HG02938 (cell line): ENCODE measurements around the gene MAP1B.

Experiments used
- ATAC-seq: cut with Tn5 transposase; IDR thresholded peaks from one replicate; pipeline ENCODE4 v1.9.1; 2021; ENCODE audit warnings: mild to moderate bottlenecking, moderate library complexity; ENCODE audit not compliant: unreplicated experiment

Gene MAP1B

DNA sequence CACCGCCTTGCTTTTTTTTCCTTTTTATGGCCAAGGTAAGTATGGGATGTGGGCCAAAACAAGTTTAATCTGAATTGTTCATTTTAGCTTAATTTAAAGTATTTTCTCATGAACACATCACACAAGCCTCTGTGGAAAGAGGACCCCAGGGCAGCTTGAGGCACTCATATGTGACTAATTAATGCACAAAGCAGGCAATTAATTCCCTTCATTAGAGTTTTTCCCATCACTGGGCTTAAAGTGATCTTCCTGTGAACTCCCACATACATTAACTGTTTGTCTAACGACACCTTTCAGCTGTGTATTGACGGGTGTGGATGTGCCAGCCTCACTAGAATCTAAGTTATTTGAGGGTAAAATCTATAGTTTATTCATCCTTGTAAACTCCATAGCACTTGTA is 109.5 kb downstream of the MAP1B start:
- ATAC-seq: no peak

DNA sequence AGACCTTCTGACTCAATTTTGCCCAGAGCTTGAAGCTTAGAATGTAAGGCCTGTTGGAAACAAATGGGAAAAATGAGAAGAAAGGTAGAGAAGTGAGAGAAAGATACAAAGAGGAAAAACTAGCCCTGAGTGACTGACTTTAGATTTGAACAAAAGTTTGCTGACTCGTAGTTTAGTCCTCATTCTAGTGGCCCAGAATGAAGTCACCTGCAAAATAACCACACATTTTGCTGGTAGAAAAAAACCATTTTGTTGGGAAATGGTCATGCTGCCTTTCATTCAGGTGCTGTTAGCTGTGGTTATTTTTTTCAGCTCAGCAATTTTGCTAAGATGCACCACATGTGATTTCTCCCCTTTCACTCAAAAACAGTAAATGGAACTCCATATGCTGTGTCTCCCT is 113.8 kb downstream of the MAP1B start:
- ATAC-seq: no peak

DNA sequence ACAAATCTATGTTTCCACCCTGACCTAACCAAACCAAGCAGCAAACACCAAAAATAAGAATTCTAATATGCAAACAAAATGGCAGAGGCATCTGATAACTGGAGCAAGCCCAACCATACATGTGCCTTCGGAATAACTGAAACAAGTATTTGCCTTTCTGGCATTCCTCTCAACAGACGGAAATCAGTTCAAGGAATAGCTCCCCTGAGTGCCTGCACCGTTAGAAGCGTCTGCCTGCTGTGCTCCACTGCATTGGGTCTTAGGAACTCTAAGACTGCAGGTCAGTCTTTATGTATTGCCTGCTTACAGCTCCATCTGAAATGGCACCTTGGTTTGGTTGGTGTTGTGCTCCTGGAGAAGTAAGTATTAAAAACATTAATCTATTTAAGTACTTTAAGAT is 114.3 kb downstream of the MAP1B start:
- ATAC-seq: no peak

DNA sequence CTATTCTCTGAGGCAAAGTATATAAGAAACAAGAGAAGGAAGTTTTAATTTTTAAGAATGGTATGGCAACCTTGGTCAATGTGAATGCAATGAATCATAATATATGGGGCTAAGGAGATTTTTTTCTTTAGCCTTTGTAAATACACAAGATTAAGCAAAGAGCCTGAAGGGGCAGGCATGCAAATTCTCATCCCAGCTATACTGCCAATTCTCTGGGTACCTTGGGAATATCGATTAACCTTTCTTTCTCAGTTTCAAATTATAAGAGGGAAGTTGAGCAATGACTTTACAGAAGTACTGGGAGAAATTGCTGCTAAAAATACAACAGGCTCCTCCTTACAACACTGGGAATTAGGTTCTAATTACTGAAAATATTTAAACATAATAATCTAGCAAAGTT is 115.2 kb downstream of the MAP1B start:
- no peak for ATAC-seq

DNA sequence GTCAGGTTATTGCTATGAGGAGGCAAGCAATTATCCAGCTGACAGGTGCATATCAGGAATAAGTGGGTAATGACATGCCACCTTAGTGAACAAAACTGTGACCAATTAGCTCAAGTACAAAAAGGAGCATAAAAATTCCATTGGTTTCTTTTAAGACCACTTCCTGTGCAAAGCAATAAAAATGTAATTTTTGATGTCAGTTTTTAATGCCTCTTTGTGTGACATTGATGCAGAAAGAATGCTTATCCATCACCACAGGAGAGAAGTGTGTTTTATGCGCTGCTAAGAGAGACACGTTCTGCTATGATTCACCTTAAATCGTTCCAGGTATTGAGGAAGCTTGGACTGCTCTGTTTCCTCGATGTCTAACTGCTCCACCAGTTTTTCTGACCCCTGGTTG is 116.1 kb downstream of the MAP1B start:
- no peak for ATAC-seq

DNA sequence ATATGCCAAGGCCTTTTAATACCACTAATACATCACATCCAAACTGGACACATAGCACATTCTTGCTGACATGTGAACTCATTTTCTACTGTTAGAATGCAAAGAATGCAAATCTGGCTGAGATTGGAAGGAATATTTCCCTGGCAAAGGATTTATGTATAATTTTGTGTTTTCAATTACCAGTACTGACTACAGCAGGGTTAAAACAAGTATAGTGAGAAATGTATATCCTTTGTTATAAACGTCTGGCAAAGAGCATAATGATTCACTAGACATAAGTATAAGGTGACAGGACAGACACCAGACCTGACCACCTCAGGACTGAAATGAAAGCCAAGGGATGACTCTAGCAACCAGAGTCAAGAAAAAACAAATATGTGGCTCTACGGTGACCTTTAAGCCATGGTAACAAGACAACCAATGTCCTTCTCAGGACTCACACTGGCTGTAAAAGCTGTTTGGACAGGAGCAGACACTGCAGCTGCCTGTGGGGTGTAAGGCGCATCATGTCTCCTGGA is 117.7 kb downstream of the MAP1B start:
- ATAC-seq: no peak

DNA sequence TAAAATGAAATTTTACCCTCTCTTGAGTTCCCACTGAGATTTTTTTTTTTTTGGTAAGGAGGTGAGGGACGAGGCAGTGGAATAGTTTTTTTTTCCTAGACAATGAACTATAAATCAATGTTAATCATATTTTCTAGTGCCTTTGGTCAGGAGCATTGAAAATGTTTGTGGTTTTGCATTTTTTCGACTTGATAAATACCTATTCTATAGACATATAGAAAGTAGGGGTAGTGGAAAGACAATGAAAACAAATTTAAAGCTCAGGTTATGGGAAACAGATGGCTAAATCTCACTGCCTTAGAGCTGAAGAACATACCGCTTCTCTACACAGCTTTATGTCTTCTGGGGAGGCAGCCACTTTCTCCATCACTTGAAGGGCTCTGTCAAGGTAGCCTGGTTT is 118.5 kb downstream of the MAP1B start:
- ATAC-seq: no peak

DNA sequence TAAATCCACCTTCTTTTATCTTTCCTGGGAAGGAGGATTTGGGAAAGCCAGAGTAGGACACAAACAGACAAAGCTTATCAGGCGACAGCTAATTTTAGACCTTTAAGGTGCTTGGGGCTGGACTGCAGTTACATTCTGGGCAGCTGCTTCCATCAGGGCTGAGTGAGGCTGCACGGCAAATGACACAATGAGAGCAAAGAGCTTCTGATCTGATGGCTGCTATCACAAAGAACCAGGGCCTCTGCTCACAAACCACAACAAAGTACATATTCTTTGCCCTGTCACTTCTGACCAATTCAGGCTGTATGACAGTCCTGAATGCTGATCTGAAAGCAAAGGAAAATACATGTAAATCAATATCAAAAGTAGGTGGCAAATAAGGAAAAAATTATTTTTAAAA is 119.7 kb downstream of the MAP1B start:
- no peak for ATAC-seq

DNA sequence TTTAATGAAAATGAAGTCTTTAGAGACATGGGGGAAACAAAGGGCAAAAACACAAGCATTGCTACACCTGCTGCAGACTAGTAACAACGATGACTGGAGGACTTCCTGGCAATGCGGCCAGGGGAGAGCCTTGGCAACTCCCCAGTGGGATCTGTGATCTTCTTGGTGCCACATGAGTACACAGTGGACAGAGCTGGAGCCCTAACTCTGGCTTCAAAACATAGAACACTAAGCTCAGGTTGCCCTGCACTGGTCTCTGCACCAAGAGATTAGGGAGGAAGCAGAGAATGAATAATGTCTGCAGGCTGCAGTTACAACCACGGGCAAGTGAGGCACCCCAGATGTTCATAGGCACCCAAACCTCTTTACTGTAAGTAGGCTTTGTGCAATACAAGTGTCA is 121.7 kb downstream of the MAP1B start:
- ATAC-seq: no peak

DNA sequence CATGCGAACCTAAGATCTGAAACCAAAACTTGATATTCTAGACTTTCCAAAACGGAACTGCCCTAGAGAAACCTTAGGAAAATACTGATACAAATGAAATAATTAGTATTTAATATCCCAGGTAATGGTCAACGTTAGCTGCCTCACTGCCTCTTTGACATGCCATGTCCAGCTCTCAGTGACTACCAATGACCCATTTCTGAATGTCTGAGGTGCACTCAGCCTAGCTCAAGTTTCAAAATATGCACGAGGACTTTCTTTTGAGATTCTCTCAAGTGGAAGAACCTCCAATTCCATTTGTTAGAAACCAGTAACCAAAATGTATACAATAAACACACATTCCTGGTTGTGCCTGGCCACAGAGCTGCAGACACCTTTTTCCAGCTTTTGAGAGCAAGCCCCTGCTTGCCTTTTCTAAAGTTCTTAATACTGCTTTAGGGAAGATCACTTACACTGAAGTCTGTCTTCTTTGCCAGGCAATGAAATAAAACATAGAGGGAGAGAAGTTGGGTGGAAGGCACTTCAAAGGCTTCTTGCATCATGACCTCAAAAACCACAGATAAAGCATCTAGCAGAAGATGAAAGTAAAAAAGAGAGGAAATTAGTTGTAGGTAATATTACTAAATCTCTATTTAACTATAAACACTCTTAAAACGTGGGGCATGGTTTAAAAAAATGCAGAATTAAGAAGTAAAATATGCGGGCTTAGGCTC is 124.9 kb downstream of the MAP1B start:
- no peak for ATAC-seq

DNA sequence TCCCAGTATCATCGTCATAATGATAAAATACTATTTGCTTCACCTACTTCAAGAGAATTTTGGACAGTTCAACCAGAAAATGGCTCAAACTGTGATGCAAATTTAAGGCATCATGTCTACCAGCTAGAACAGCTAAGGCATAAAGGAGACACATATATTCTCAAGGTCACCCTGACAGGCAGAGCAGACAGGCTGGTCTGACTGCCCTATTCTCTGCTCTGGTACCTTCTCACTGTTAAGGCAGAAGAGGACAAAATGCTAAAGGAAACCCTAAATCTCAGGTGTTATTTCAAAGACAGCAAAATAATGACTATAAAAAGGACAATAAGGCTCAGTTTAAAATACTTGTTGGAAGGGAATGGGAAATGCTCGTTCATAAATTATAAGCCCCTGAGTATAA is 125.6 kb downstream of the MAP1B start:
- no peak for ATAC-seq

DNA sequence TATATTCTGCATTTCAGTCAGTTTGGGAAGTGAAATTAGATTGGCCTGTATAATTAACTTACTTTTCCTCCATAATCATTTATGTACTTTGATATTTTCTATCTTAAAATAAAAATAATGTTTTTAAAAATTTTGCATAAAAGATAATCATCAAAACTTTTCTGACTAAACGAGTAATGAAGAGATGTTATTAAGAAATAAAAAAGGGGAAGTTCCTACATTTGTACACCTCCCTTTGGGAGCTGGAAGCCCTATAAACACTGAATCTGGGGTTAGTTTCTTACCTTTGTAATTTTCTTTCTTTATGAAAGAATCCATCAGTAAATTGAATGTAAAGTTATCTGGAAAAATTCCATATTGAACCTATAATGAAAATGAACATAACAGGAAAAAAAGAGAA is 126.6 kb downstream of the MAP1B start:
- ATAC-seq: no peak

DNA sequence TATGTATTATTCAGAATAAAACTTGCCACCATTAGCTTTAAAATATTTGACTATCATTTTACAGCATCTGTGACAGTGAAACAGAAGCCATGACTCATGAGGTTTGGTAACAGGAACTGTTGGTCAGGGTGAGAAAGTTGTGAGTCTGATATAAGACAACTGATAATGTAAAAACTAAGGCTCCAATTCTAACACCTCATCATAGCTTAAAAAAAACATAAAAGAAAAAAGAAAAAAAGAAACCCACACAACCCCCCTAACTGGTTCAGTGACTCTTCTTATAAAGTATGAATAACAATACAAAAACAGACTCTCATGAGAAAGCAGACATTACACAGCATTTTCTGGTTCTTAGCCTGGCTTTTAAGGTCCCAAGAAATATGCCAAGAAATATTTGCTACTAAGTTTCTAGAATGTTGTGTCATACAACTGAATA is 127.0 kb downstream of the MAP1B start:
- peak; percentile 96 for ATAC-seq

DNA sequence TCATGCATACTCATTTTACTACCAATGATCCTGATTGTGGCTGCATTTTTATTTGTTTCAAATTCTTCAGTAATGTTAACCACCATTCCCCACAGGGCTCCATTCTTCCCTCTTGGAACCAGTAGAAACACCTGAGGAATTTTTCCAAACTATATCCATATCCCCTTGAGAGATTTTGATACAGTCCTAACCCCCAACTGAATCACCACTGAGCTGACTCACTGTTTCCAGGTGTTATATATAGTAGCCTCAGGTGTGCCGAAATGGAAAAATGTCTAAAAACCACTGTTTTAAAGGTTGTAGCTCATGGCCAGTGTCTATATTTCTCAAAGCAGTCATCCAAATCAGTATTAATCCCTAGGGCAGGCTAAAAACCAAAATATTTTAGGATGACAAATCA is 127.6 kb downstream of the MAP1B start:
- no peak for ATAC-seq

DNA sequence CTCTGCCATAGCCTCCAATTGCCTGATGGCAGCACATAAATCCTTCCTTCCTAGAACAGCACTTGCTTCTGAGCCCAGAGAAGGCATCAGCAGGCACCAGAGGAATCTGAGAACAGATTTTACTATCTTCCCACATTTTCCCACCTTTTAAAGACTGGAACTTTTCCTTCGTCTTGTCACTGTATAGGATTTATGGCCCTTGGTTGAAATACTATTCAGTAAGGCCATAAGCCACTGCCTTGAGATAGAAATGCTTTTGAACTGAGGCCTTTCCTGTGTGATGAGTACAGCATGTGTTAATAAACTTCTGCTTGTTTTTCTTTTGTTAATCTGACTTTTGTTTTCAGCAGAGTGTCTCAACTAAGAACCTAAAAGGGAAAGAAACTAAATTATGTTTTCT is 128.4 kb downstream of the MAP1B start:
- ATAC-seq: no peak

DNA sequence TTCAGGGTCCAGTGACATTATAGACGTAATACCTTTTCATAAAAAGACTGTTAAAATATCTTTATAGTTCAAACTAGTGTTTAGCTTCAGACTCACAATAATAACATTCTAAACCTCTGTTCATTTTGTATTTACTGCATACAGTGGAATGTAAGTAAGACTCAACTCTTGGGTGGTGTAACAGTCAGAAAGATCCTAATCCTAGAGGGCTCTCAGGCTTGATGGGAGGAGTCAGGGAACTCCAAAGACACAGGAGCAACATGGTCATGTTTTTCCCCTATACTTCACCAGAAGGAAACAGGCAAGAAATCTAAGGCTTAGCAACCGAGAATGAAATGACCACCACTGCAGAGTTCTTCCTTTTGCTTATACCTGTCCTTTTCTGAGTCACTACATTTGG is 130.1 kb downstream of the MAP1B start:
- ATAC-seq: no peak

DNA sequence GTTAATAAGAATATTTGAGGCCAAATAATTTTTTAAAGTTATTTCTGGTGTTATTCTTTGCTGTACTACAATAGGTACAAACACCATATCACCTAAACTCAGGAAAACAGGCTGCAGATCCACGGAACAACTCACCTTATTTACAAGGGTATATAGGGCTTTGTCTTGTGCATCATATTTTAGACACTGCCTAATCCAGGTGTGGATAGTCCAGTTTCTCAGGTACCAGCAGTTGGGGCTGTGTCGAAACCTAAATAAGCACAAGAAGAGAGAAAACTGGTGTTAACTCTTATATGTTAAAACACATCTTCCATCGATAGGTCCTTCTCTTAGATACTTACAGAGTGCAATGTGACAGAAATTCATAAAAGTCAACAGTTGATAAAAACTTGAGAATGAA is 130.6 kb downstream of the MAP1B start:
- no peak for ATAC-seq

DNA sequence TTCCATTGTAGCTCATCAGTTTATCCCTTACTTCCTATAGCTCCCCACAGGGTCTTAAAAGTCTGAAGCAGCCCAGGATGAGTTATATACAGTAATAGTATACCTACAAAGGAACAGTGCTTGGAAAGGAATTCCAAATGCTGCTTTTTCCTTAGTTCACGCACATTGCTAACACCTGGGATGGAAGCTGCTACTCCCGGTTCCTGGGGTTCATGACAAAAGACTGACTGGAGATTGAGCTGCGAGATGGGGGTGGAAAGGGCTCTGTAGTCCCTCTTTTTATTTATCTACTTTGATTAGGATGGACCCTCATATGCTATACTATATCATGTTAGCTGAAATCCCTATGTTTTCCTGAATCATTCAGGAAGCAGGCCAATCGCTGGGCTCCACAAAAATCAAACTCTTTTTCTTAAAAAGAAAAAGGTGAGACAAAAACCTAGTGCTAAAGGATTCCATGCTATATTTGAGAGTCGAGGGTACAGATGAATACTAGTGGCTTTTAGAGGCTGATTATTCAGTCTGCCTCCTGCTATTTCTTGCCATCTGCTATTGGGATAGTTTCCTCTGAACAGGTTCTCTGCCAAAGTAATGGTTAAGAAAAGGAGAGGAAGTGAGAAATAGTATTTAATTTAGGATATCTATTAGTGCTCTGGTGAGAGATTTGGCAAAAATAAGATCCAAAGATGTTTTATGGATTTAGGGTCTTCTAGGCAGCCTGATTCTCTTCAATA is 131.6 kb downstream of the MAP1B start:
- no peak for ATAC-seq

DNA sequence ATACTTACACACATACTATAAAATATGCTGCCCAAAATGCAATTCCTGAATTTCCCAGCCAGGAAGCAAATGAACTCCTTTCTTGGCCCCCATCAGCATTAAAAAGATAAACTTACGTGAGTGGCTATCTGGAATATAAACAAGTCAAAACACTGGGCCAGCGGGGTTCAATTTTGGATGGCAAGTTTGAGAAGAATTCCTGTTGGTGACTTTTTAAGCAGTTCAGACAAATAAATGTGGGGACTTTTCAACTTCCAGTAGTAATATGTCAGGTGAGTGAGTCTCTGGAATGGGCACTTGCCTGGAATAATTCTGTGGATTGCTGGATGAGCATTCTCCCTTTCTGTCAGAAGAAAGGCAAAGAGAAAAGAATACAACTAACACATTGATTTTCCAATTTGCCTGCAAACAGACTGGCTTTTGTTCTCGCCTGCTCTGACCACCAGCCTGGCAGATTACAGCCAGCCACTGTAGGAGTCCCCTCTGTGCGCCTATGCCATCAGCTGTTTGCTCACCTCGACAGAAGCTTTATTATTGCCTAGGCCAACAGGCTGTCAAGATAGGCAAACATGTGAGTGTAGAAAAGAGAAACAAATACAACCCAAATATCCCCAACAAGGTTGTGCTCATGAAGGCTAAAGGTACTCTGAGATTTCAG is 134.2 kb downstream of the MAP1B start:
- ATAC-seq: no peak

DNA sequence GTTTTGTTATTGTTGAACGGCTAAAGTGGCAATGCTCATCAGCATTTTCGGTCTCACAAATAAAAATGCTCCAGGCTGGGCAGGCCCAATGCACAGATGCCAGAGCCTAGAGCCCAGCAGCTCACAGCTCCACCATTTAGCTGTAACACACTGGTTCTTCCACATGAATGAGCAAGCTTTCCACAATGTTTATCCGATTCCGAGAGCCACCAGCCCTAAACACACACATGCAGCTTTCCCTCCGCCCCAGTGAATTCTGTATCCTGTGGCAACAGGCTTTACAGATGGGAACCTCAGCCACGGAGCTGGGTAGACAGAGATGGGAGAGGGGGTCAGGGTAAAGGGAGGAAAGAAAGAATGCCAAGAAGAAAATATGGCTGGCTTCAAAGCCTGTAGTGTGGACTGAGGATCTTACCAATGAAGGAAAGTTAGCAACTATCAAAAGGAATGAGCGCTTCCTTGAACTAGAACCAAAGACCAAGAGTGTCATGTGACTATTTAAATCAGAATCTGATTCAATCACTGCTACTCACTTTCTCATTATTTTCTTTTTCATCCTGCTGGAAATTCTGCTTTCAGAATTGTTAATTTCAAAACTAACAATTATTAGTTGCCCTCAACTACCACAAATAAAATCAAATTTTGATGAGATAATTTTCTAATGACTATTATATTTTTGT is 135.7 kb downstream of the MAP1B start:
- no peak for ATAC-seq

DNA sequence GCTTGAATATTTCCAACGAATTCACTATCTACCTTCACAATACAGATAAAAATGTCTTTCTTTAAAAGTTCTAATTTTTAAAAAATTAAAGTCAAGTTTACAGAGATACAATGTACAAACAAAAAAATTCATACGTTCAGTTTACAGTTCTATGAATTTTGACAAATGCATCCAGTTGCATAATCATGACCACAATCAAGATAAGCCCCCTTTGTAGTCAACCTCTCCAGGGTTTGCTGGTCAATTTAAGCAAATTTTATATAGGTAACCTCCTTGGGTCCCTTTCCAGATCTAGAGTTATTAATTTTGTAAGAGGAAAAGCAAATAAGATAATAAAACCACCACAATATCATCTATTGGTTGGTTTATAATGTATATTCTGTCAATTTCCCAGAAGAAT is 136.4 kb downstream of the MAP1B start:
- no peak for ATAC-seq
